DMS53 (cell line): ENCODE results near the gene IRF8.
"Not testable (repeated sequence)": the region's sequence is repeated elsewhere in the genome, so short reads cannot be mapped to it uniquely, and the experiment has no call there.

ENCODE experiments used
- DNase-seq: peaks from one replicate; lab custom pipeline; 2025; lab: John Stamatoyannopoulos, UW

The IRF8 gene

DNA sequence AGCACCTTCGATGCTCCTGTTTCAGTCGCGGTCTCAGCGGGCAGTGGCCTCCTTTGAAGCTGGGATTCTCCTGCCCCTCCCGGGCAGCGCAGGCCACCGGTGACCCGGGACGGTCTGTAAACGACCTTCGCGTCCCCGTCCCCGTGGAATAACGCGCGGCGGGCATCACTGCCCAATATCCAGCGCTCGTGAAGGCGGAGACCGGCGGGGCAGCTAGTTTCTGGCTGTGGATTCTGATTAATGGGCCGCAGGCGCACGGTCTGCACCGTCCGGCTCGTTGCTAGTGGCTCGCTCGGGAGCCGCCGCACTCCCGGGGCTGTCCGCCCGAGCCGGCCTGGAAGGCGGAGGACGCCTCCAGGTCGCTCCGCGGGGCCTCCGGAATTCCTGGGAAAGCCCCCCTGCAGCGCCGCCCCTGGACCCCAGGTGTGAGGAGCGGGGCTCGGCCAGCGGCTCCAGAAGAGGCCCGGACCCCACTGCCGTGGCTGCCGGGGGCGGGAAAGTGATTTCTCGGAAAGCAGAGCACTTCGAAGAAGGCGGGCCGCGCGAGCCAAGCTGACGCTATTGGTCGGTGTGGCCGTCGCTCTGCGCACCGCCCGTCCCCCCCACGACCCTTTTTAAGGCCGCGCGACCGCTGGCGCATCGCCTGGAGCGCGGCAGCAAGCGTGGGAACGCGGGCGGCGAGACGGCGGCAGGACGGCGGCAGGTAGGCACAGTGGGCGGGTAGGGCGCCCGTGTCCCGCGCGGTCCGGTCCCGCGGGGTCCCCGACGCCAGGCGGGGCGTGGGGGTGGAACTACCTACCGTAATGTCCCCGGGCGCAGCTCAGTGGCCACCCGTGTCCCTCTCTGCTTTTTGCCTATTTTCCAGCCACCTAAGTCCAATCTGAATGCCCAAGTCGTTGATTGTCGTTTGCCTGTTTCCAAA lies at the start of gene IRF8:
Gene IRF8, plus strand, starts transcription at position 642 of the 922 bp plus-strand sequence. CDS start 3,854 bp downstream, outside the sequence.
- DNase-seq, result no peak

GRCh38 chr16:85849388-85849787 lies 49.6 kb upstream of the IRF8 start:
- DNase-seq, result no peak

- DNase-seq, result no peak
Measured at GRCh38 chr16:85850344-85850880, 48.5 kb upstream of the IRF8 start.

DNA sequence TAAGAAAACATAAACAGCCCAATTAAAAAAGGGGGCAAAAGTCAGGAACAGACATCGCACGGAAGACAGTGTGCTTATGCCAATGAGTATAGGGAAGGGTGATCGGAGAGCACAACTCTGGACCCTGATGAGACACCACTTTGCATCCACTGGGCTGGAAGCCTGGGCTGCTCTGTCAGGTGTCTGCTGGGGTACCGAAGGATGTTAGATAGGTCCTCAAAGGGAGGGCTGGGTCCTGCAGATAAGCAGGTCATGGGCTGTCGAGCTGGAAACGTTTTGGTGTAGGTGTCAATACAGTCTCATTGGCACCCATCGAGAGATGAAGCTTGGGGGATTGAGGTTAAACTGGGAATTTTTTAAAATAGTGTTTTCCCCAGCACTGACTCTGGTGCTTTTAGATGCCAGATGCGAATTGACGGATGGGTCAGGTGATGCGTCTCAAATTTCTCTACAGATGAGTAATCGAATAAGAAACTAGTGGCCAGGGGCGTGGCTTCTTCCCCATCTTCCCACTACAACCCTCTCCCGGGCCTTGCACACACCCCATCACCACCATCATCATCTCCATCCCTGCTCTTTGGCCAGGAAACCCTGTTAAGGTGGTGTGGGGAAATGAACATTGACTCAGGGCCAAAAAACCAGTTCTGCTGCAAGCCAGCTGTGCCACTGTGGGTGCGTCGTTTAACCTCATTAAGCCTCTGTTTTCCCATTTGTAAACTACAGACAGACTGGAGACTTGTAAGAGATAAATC lies 47.8 kb upstream of the IRF8 start:
- DNase-seq, result no peak

DNA sequence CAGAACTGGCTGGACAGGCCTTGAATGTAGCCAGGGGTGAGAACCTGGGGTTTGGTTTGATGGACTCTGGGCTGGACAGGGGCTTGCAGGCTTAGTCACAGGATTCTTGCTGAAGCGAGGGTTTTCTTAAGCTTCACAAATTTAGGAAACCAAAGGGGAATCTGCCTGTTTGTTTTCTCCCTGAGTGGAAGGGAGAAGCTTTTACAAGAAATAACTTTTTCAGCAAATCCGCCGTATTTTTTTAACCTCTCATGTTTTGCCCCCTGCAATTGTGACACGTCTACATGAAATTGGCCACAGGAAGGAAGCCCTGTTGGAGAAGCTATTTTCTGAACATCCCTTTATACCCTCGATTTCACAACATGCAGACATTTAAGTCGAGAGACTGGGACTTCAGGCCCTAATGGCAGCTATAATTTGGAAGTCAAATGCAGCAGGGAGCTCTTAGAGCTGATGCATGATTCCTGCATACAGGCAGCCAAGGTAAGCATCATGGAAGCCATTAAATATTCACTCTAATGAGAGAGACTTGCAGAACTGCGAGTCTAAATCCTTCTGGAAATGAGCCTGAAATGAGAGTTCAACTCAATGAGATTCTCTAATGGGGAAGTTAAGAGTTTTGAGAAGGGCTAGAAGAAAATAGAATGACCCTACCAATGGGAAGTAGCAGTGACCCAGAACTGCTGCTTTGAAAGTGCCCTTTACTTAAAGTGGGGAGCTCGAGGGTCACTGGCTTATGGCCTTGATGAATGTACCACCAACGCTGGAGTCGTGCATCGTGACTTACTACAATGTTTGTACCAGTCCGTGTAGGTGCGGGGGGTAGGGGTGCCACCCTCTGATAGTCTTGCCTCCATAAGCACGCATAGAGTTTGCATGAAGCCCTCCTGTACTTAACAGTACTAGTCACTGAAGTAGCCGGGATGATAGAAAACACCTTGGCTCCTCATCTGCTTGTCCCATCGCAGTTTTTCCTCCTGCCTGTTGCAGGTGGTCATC lies 45.1 kb upstream of the IRF8 start:
- no peak for DNase-seq

DNA sequence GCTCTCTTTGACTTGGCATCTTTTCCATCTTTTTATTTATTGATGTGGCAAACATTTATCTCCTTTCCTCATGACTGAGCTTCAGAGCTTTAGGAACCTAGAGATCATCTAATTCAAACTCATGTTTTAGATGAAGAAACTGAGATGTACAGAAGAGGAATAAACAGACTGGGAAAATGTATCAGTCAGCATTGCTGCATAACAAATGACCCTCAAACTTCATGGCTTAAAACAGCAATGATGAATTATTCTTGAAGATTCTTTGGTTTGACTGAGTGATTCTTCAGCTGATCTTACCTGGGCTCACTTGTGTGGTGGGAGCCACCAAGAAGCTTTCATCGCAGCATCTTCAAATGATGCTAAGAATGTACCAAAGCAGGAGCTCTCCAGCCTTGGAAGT lies 44.0 kb upstream of the IRF8 start:
- DNase-seq, result no peak

- DNase-seq, result no peak
Measured at GRCh38 chr16:85856079-85856478, 42.9 kb upstream of the IRF8 start.

DNA sequence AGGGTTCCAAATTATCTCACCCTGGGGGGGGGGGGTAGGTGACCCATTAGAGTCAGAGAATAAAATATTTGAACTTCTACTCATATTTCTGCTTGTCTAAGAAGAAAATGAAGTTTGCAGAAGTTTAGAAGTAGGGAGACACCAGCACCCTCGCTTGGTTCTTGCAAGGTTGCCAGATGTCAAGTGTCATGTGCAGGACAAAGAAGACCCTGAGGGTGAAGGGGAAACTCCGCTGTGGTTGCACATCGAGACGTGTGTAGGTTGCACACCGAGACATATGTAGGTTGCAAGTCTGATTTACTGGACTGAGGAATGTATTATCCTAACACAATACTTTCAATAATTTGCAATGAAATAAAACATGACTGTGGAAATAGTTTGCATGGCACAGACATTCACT lies 42.4 kb upstream of the IRF8 start:
- no peak for DNase-seq

- no peak for DNase-seq
Measured at GRCh38 chr16:85857406-85857805, 41.6 kb upstream of the IRF8 start.

DNA sequence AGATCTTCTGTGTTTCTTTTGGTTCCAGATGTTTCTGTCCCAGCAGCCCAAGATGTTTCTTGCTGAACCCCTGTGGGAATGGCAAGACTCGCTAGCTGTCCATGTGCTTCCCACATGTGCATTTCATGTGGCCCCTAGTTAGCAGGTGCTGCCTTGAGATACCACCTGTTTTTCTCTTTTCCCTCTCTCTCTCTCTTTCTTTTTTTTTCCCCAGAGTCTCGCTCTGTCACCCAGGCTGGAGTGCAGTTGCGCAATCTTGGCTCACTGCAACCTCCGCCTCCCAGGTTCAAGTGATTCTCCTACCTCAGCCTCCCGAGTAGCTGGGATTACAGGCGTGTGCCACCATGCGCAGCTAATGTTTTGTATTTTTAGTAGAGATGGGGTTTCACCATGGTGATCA lies 40.4 kb upstream of the IRF8 start:
- not testable (repeated sequence) for DNase-seq

- DNase-seq, result no peak
Measured at GRCh38 chr16:85858984-85859817, 39.8 kb upstream of the IRF8 start.

- DNase-seq, result no peak
Measured at GRCh38 chr16:85859818-85860125, 39.2 kb upstream of the IRF8 start.

GRCh38 chr16:85860413-85861094 lies 38.4 kb upstream of the IRF8 start:
- DNase-seq, result no peak

- no peak for DNase-seq
Measured at GRCh38 chr16:85861095-85861825, 37.7 kb upstream of the IRF8 start.

DNA sequence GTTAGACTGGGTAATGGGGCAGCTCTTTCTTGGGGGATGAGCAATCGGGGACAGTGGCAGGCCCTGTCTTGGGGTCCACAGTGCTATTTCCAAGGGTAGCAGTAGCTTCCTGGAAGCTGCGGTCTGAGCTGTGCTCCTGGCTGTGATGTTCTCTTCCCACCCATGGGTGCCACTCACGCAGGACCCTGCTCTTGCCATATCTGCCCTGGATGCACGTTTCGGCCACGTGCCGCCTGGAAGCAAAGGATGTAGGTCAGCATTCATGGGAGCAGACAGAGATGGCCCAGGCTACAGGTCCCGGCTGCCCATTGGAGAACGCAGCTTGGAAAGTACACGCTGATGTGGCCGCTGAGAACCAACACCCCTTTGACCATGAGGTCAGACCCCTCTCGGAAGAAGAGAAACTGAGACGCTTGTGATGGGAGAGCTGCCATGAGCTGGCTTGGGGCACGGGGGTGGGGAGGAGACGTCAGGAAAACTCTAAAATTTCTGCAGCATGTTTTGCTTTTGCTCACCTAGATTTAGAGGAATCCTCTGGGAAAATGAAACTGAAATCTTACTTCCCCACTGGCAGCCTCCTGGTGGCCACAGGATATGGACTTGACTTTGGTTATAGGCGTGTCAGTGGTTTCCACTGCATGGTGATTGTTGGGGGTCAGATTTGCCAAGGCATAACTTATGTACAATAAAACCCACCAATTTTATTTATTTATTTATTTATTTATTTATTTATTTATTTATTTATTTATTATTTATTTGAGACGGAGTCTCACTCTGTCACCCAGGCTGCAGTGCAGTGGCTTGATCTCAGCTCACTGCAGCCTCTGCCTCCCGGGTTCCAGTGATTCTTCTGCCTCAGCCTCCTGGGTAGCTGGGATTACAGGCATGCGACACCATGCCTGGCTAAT lies 36.2 kb upstream of the IRF8 start:
- DNase-seq, result peak; percentile 5

DNA sequence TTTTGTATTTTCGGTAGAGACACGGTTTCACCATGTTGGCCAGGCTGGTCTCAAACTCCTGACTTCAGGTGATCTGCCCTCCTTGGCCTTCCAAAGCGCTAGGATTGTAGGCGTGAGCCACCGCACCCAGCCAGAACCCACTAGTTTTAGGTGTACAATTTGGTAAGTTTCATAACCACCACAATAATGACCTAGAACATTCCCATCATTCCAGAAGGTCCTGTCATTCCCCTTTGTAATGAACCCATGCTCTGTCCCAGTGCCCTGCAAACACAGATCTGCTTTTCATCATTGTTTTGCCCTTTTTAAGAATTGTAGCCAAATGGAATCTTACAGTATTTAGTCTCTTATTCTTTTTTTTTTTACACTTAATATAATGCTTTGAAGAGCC lies 35.6 kb upstream of the IRF8 start:
- no peak for DNase-seq

DNA sequence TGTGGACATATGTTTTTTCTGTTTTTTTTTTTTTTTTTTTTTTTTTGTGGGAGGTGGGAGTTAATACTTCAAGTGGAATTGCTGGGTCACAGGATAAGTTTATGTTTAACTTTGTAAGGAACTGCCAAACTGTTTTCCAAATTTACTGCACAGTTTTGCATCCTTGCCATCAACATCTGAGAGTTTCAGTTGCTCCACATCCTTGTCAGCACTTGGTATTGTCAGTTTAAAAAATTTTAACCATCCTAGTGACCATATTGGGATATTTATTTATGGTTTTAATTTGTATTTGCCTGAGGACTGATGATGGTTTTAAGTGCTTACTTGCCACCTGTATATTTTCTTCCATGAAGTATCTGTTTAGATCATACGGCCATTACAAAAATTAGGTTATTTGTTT lies 34.0 kb upstream of the IRF8 start:
- DNase-seq, result no peak

DNA sequence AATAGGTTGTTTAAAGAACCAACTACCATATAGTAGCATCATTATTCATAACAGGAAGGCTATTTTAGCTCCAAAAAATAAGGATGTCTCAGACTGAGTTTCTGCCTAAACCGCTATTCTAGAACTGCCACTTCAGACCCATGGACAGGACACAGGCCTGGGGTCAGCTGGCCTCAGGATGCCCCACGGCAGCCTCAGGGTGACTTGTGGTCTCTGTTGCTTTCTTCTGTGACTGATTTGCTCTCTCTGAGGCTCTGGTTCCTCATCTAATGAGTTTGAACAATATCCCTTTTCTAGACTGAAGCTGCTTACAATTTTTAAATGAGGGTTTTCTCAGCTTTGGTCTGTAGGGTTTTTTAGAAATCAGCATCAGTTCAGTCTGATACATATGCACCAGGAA lies 31.8 kb upstream of the IRF8 start:
- DNase-seq, result no peak

DNA sequence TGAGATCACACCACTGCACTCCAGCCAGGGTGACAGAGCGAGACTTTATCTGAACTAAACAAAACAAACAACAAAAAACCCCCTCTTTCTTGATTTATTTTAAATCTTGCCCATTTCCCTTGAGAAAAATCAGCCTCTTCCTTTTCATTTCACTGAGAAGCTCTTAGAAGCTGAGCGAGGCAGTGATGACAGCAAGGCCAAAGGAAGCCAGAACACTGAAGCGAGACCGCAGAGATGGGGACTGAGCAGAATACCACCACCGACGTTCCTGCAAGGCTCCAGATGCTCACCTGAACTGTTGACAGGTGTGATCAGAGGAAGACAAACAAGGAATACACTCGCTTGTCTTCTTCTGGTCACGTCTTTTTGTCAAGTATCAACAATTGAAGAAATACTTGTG lies 30.5 kb upstream of the IRF8 start:
- DNase-seq, result no peak
